ENCODE data around the gene POLR3C.

DNA sequence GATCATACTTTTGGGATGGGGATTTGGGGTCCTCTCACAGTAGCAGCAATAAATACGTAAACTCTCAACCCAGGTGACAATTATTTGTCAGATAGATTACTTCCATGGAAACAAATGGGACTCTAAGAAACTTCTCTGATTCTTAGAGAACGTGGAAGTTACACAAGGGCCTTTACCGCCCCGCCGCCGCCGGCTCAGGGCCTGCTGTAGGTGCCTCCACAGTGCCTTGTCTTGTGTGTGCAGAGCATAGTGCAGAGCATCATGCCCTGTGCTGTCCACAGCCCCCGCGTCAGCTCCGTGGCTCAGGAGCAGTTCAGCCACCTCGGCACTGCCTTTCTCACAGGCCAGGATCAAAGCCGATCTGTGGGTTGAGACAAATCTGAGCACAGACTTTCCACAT is 50.6 kb downstream of the POLR3C start:
- TF ChIP-seq EZH2 (IDR thresholded peaks at IDR 0.05) (no peak), POLR2AphosphoS5 (IDR thresholded peaks at IDR 0.05; ENCODE audit: borderline replicate concordance, low read depth, low read length) (no peak)

All from SK-N-MC (cell line).